HG03521 (cell line): ENCODE data around the gene CCSER1.
"Not testable (repeated sequence)": the region's sequence is repeated elsewhere in the genome, so short reads cannot be mapped to it uniquely, and the experiment has no call there.

Source experiments
- ATAC-seq: cut with Tn5 transposase; IDR thresholded peaks from one replicate; pipeline ENCODE4 v1.9.1; 2021; ENCODE audit warnings: mild to moderate bottlenecking, moderate library complexity; ENCODE audit not compliant: unreplicated experiment

CCSER1 gene

DNA sequence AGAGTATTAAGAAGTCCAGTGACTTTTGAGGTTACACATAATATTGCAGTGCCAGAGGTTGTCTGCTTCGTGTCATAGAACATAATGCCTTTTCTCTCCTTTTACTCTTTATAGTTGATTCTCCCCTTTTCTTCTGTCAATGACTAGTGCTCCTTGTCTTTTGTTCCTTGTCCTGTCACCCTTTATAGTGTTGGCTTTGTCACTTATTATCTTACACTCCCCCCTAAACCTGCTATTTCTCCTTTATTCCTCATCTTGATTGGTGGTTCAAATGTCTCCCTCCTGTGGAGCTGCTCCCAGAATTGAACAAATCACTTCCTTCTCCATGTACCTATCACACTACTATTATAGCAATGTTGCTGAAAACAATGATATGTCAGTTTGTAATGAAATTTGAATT is 1320.0 kb downstream of the CCSER1 start:
- ATAC-seq: no peak

- ATAC-seq: no peak
Measured at GRCh38 chr4:91448668-91449330, 1321.6 kb downstream of the CCSER1 start.

DNA sequence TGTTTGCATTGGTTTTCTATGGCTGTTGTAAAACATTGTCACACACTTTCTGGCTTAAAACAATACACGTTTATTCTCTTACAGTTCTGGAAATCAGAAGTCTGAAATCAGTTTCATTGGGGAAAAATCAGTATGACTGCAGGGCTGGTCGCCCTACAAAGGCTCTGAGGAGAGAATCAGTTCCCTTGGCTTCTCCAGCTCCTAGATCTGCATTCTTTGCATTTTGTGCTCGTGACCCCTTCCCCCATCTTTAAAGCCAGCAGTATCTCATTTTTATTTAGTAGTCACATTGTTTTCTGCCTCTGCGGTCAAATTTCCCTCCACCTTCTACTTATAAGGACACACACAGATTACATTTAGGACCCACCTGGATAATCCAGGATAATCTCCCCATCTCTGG is 1326.9 kb downstream of the CCSER1 start:
- ATAC-seq: no peak

GRCh38 chr4:91462566-91462965 is 1335.4 kb downstream of the CCSER1 start:
- not testable (repeated sequence) for ATAC-seq

DNA sequence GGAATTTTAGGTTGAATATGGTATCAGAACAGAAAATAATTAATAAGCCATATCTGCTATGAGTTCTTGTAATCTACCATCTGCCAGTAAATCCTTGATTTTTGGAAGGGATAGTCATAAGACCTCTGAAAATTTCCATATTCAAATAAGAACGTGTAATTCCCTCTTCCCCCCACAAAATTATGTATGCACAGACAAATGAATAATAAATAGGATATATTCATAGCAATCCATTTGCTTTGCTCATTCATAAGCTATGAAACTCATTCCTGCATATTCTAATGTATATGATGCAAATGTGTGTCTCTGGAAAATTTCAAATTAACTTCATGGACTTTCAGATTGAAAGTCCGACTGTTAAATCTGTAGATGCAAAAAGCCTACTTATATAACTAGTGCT is 1343.5 kb downstream of the CCSER1 start:
- ATAC-seq: no peak

GRCh38 chr4:91471280-91471679 is 1344.1 kb downstream of the CCSER1 start:
- no peak for ATAC-seq

DNA sequence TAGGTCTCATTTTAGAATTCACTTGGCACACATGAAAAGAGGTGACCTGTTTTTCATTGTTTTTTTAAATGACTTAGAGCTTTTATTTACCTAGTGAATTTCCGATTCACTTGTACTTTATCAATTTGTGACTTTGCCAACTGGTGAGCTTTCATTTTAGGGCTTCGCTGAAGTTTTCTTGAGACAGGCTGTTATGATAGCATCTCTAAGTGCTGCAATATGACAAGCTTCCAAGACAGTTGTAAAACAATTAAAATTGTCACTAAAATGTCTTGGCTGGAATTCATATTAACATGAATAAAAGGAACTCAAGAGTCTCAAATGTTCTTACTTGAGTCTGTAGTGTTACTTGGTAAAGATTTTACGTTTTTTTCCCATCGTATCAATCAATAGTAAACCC is 1344.9 kb downstream of the CCSER1 start:
- ATAC-seq: no peak

DNA sequence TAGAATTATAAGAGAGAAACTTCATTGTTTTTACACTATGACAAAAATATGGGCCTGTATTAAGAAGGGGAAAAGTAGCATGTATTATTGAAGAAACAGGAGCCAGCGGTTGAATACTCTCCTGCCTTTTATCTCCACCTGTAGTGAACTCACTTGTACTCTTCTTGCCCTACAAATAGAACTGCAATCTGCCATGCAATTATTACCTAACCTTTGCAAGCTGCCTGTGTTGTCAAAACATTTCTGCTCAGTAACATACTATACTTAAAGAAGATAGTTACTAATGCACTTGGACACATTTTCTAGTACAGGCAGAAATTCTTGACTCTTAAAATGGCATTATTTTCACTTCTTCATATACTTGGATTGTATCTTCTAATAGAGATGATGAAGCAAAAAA is 1358.2 kb downstream of the CCSER1 start:
- no peak for ATAC-seq

GRCh38 chr4:91488946-91489345 is 1361.8 kb downstream of the CCSER1 start:
- no peak for ATAC-seq

GRCh38 chr4:91497892-91498291 is 1370.7 kb downstream of the CCSER1 start:
- no peak for ATAC-seq

DNA sequence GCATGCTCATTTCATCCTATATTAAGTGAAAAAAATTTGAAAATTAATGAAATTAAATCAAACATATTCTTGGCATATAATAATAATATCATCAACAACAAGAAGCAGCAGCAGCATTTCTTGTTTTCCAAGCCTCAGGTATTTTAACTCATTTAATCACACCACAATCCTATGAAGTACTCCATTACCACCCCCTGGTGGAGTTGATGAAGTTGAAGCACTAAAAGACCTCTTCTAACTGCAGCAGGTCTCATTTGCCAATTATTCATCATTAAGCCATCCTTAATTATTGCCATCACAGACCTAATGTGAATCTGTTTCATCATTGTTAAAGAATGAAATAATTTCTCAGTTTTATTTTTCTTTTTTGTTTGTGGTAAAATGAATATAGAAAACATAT is 1375.2 kb downstream of the CCSER1 start:
- ATAC-seq: no peak

DNA sequence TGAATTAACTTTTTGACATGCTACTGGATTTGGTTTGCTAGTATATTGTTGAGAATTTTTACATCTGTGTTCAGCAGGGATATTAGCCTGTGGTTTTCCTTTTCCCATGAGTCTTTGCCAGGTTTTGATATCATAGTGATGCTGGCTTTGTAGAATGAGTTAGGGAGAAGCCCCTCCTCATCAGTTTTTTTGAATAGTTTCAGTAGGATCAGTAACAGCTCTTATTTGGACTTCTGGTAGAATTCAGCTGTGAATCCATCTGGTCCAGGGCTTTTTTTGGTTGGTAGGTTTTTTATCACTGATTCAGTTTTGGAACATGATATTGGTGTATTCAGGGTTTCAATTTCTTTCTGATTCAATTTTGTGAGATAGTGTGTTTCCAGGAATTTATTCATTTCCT is 1386.1 kb downstream of the CCSER1 start:
- ATAC-seq: no peak

- ATAC-seq: no peak
Measured at GRCh38 chr4:91519155-91519554, 1392.0 kb downstream of the CCSER1 start.

DNA sequence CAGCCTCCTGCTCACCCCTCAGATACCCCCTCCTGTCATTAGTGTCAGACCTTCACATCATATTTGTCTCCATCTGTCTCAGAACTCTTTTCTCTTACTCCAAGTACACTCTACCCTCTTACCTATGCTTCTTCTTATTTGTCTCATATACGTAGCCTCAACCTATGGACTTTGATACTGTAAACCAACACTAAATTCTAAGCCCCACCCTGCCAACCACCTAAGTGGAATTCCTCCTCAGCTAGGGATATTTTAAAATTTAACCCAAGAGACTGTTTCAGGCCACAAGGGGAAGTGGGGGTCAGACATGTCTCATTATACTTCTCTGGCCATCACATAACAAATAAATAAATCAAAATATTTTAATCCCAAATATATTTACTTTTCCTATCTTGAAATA is 1398.4 kb downstream of the CCSER1 start:
- ATAC-seq: no peak

DNA sequence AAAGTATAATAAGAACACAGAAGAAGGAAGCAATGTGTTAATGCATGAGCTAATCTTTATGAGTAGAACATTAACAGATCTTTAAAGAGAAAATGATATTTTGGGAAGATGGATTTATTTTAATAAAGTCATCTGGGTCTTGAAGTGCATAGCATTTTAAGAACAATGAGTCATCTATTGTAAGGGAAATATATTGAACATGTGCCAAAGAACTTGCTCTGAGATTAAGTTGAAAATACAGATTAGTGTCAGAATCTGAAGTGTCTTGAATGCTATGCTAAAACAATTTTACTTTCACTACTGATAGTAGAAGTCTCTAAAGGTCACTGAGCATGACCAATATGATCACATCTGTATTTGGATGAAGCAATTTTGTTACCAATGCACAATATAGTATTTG is 1399.9 kb downstream of the CCSER1 start:
- no peak for ATAC-seq

- ATAC-seq: no peak
Measured at GRCh38 chr4:91567594-91567993, 1440.4 kb downstream of the CCSER1 start.

DNA sequence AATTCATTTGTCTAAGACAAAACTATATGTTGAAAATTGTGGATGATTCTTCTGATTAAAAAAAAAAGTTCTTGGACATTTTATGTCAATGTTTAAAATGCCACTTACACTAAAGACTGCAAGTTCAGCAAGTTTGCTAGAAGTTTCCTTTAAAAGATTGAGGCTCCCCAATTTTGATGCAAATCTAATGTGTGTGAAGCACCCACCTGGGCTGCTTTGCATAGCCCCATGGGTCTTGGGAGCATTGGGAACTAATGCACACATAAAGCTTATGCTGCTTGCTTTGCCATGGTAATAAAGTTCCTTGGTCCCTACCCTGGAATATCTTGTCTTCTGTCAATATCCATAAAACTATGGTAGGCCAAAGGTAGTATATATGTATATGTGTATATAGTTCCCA is 1450.7 kb downstream of the CCSER1 start:
- ATAC-seq: no peak

DNA sequence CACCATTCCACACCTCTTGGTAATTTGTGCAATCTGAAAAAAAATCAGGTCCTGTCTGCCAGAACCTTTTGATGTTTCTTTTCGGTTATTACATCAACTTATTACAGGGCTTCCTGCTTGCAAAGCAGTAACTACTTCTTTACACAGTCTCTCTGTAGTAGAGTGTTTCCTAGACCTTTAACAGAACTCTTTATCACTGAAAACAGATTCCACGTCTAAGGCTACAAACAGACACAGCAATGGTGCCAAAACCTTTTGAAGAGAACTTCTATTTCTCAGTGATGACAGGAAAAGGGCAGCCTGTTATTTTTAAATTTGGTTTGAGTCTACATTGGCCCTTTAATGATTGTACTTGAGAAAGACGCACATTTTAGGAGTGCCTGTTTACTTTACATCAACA is 1463.1 kb downstream of the CCSER1 start:
- ATAC-seq: no peak

- ATAC-seq: no peak
Measured at GRCh38 chr4:91592125-91592524, 1464.9 kb downstream of the CCSER1 start.

DNA sequence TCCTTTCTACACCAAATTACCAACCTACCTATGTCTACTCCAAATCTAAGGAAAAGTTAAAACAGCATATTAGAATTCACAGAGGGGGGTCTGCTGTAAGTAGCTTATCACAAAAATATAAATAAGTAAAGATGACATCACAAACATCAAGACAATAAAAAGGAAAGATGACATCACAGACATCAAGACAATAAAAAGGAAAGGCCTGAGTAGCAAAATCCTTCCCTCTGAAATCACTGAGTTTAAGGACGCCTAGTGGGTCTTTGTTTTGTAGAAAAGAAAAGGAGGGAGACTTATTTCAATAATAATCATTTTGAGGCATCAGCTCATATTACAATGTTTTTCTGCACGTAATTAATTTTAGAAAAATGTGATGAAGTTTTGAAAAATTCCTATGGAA is 1469.5 kb downstream of the CCSER1 start:
- no peak for ATAC-seq

DNA sequence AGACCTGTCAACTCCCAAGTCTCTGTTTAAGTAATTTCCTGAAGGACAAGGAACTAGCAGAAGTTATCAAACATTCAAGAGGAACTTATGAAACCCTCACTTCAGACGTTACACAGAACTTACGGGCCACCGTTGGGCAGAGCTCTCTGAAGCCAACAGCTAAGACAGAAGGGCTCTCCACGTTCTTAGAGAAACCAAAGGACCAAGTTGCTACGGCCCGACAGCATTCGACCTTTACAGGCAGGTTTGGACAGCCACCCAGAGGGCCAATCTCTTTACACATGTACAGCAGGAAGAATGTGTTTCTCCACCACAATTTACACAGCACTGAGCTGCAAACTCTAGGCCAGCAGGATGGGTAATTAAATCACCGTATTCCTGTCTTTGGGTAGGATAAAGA is 1471.5 kb downstream of the CCSER1 start:
- no peak for ATAC-seq

DNA sequence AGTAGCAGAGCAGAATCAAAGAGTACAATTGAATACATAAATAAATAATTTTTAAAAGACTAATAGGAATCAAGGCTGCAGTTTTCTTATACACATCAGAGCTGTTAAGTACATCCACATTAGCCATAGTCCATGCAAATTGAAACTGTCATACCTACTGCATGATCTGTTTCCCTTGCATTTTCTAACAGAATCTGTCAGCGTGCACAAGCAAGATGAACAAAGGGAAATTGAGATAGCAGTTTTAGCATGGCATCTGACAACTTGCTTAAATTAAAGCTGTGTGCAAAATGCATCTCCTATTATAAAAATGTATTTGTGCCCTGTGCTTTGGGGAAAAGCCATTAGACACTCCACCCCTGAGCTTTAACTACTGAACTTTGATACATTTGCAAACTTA is 1473.1 kb downstream of the CCSER1 start:
- no peak for ATAC-seq

DNA sequence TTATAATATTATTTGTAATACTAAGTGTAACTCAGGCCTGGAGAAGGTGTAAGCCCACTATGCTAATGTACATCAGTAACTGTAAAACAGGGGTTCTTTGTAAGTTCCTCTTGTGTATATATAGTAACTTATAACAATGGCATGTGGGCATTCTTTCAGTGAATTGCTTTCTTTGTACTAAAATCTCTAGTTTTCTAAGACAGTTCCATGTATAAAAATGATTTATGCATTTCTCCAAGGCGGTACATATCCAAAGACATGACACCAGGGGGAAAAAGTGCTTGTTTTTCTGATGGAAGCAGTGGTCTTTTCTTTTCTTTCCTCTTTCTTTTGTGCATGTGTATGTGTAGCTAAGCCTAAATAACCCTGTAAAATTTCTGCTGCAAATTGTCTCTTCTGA is 1474.2 kb downstream of the CCSER1 start:
- no peak for ATAC-seq
